PC-9 (cell line): Measurements from ENCODE around the gene YEATS4. TPM values are rescaled to one million over a fixed set of nuclear protein-coding genes. Genes with fewer than 3 reads are reported as not detected.

Source experiments
- BruUV-seq: library from RNA; stranded (reverse); fragments of 400-500 nt; replicated peaks from 2 replicates; lab custom pipeline; 2021; lab: Mats Ljungman, UMichigan
- CTCF ChIA-PET: fragments of 300-600 bp; sonication (Branson Sonifier 250); formaldehyde crosslinking; loops from one replicate; lab custom pipeline; 2022; ENCODE audit warnings: antibody characterized with exemption; lab: Charles Lee
- POLR2A ChIA-PET: fragments of 300-600 bp; sonication (Branson Sonifier 250); formaldehyde crosslinking; loops from one replicate; lab custom pipeline; 2022; ENCODE audit warnings: antibody characterized with exemption; ENCODE audit not compliant: unreplicated experiment; lab: Charles Lee
- DNase-seq, 2 experiments: peaks; one replicate each; pipeline versions ENCODE4 v3.0.0 to v3.0.0-alpha.2; 2015 to 2022; ENCODE audit warnings: mixed read lengths in 1 of 2
- H2AFZ ChIP-seq: fragments of 200-600 bp; sonication (generic); 2 replicates; pipeline ENCODE4 v1.8.1; 2017; ENCODE audit warnings: antibody characterized with exemption
- H3F3A ChIP-seq: fragments of 200-600 bp; sonication (generic); 2 replicates; pipeline ENCODE4 v1.8.1; 2017; ENCODE audit warnings: antibody characterized with exemption, mild to moderate bottlenecking, low read depth; ENCODE audit not compliant: insufficient read depth
- H3K27ac ChIP-seq: fragments of 200-600 bp; sonication (generic); 2 replicates; pipeline ENCODE4 v1.6.1; 2016; ENCODE audit warnings: mixed run types
- H3K27me3 ChIP-seq: fragments of 200-600 bp; sonication (generic); 2 replicates; pipeline ENCODE4 v1.6.1; 2016; ENCODE audit warnings: low read depth, mixed run types; ENCODE audit not compliant: insufficient read depth
- H3K36me3 ChIP-seq: fragments of 200-600 bp; sonication (generic); 2 replicates; pipeline ENCODE4 v1.6.1; 2016; ENCODE audit warnings: low read depth, mixed run types
- H3K4me1 ChIP-seq: fragments of 200-600 bp; sonication (generic); replicated peaks from 2 replicates; pipeline ENCODE4 v1.6.1; 2016; ENCODE audit warnings: mixed run types; ENCODE audit not compliant: insufficient read depth
- H3K4me2 ChIP-seq: fragments of 200-600 bp; sonication (generic); 2 replicates; pipeline ENCODE4 v1.6.1; 2017; ENCODE audit warnings: mixed run types
- H3K4me3 ChIP-seq: fragments of 200-600 bp; sonication (generic); 2 replicates; pipeline ENCODE4 v1.6.1; 2016; ENCODE audit warnings: mixed run types
- H3K79me2 ChIP-seq: fragments of 200-600 bp; sonication (generic); 2 replicates; pipeline ENCODE4 v1.6.1; 2017; ENCODE audit warnings: low read depth, mixed run types
- H3K9me2 ChIP-seq: fragments of 200-600 bp; sonication (generic); 2 replicates; pipeline ENCODE4 v1.8.1; 2017; ENCODE audit warnings: mild to moderate bottlenecking; ENCODE audit not compliant: insufficient read depth
- H3K9me3 ChIP-seq: fragments of 200-600 bp; sonication (generic); 2 replicates; pipeline ENCODE4 v1.8.1; 2016; ENCODE audit warnings: low read depth; ENCODE audit not compliant: insufficient read depth
- H4K20me1 ChIP-seq: fragments of 200-600 bp; sonication (generic); 2 replicates; pipeline ENCODE4 v1.8.1; 2017; ENCODE audit not compliant: insufficient read depth
- EZH2 ChIP-seq: fragments of 200-600 bp; sonication (generic); IDR thresholded peaks from 2 replicates; pipeline ENCODE4 v1.8.0; 2017; ENCODE audit warnings: antibody characterized with exemption, low read depth
- intact Hi-C: fragments of 100-400 bp; cut with micrococcal nuclease; formaldehyde crosslinking; loops from one replicate; pipeline ENCODE4 v1.10.0; 2022; ENCODE audit not compliant: unreplicated experiment
- total RNA-seq: library from RNA; stranded (reverse); gene quantifications from 2 replicates; pipeline ENCODE4 v1.2.3, GENCODE V29; 2021
- TF ChIP-seq, protein P1 (sequence below): fragments of 200-600 bp; sonication (generic); conservative IDR thresholded peaks from 2 replicates; pipeline ENCODE4 v1.6.1; 2017; ENCODE audit warnings: mixed run types, antibody characterized with exemption, mild to moderate bottlenecking, moderate library complexity

The YEATS4 gene
- total RNA-seq, 1 experiment from 2014 or later, result 23.5 TPM

DNA sequence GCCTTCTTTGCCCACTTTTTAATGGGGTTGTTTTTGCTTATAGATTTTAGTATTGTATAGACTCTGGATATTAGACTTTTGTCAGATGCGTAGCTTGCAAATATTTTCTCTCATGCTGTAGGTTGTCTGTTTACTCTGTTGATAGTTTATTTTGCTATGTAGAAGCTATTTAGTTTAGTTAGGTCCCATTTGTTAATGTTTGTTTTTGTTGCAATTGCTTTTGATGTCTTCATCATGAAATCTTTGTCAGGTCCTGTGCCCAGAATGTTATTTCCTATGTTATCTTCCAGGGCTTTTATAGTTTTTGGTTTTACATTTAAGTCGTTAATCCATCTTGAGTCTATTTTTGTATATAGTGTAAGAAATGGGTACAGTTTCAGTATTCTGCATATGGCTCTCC is 41.3 kb upstream of the YEATS4 start:
- Histone ChIP-seq H3K4me3 (no peak overlapping the region), H3F3A (no peaks in the 10 kb centered on the region), H4K20me1 (no peaks in the 10 kb centered on the region), H3K9me2 (no peaks in the 10 kb centered on the region), H3K4me2 (no peak overlapping the region), H3K4me1 (no peaks in the 10 kb centered on the region), H2AFZ (no peak overlapping the region), H3K27me3 (no peaks in the 10 kb centered on the region; the same call in 1 of the 2 replicates), H3K36me3 (no peaks in the 10 kb centered on the region), H3K79me2 (no peaks in the 10 kb centered on the region), H3K9me3 (no peaks in the 10 kb centered on the region), H3K27ac (no peak overlapping the region)
- CTCF ChIA-PET, result no interaction called here
- intact Hi-C loops, result no loop called here
- POLR2A ChIA-PET, result no interaction called here
- TF ChIP-seq EZH2, result no peak
- TF ChIP-seq, protein P1, sequence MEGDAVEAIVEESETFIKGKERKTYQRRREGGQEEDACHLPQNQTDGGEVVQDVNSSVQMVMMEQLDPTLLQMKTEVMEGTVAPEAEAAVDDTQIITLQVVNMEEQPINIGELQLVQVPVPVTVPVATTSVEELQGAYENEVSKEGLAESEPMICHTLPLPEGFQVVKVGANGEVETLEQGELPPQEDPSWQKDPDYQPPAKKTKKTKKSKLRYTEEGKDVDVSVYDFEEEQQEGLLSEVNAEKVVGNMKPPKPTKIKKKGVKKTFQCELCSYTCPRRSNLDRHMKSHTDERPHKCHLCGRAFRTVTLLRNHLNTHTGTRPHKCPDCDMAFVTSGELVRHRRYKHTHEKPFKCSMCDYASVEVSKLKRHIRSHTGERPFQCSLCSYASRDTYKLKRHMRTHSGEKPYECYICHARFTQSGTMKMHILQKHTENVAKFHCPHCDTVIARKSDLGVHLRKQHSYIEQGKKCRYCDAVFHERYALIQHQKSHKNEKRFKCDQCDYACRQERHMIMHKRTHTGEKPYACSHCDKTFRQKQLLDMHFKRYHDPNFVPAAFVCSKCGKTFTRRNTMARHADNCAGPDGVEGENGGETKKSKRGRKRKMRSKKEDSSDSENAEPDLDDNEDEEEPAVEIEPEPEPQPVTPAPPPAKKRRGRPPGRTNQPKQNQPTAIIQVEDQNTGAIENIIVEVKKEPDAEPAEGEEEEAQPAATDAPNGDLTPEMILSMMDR, result no peak
- BruUV-seq, result no TSS peak
- DNase-seq, result no peak

- CTCF ChIA-PET, result no interaction called here
- Histone ChIP-seq H3K27me3 (no peaks in the 10 kb centered on the region; the same call in 1 of the 2 replicates), H3K4me1 (no peaks in the 10 kb centered on the region), H4K20me1 (no peaks in the 10 kb centered on the region), H3K36me3 (no peaks in the 10 kb centered on the region), H3F3A (no peaks in the 10 kb centered on the region), H3K9me3 (no peaks in the 10 kb centered on the region), H2AFZ (no peak overlapping the region), H3K4me3 (no peak overlapping the region), H3K9me2 (no peaks in the 10 kb centered on the region), H3K4me2 (no peak overlapping the region), H3K27ac (no peak overlapping the region), H3K79me2 (no peaks in the 10 kb centered on the region)
- no peak for TF ChIP-seq EZH2
- TF ChIP-seq, protein P1, result no peak
- intact Hi-C loops, result no loop called here
- POLR2A ChIA-PET, result no interaction called here
- BruUV-seq, result no TSS peak
- no peak for DNase-seq
Measured at GRCh38 chr12:69321351-69321750, 38.2 kb upstream of the YEATS4 start.

DNA sequence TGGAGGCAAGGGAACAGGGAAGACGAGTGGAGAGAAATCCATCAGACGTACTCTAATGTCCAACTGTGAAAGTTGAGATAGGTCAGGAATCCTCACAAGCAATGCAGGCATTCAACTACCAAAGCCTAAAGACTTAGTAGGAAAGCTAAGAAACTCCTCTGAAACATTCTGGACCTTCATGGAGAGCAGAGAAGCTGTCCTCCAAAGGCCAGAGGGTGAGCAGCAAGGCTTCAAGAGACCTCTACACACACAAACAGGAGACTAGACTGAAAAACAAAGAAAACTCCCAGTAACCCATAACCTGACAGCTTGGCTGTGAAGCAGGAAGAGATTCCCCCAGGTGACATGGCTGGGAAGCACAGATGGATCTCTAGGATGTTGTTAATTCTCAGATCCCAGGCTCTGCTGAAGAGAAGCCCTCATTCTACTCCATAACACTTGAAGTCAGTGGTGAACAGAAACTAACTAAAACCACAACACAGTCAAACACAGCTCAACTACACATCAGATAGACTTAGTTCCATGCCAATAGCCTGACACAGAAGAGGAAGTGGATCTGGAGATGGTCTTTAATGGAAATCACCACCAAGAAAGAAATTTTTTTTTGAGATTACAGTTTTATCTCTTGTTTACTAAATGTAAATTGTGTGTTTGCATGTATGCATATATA is 34.6 kb upstream of the YEATS4 start:
- H3K9me2 ChIP-seq, result no peaks in the 10 kb centered on the region
- BruUV-seq, result no TSS peak
- POLR2A ChIA-PET, result no interaction called here

More for the DNA sequence above, 34.6 kb upstream of the YEATS4 start:
- H3K4me1 ChIP-seq, result no peaks in the 10 kb centered on the region
- no peaks in the 10 kb centered on the region for H3K9me3 ChIP-seq
- TF ChIP-seq, protein P1, result no peak
- TF ChIP-seq EZH2, result no peak
- H3F3A ChIP-seq, result no peaks in the 10 kb centered on the region; the same call in 1 of the 2 replicates
- no peaks in the 10 kb centered on the region for H3K79me2 ChIP-seq
- no peak overlapping the region for H2AFZ ChIP-seq
- DNase-seq, result no peak
- CTCF ChIA-PET, result no interaction called here
- no peak overlapping the region for H3K27ac ChIP-seq
- H3K36me3 ChIP-seq, result no peaks in the 10 kb centered on the region
- no peaks in the 10 kb centered on the region; the same call in 1 of the 2 replicates for H3K27me3 ChIP-seq
- no peaks in the 10 kb centered on the region for H4K20me1 ChIP-seq
- intact Hi-C loops, result no loop called here
- H3K4me3 ChIP-seq, result no peak overlapping the region
- no peak overlapping the region for H3K4me2 ChIP-seq
